ENCODE measurements around the gene PLIN1.

Gene PLIN1

DNA sequence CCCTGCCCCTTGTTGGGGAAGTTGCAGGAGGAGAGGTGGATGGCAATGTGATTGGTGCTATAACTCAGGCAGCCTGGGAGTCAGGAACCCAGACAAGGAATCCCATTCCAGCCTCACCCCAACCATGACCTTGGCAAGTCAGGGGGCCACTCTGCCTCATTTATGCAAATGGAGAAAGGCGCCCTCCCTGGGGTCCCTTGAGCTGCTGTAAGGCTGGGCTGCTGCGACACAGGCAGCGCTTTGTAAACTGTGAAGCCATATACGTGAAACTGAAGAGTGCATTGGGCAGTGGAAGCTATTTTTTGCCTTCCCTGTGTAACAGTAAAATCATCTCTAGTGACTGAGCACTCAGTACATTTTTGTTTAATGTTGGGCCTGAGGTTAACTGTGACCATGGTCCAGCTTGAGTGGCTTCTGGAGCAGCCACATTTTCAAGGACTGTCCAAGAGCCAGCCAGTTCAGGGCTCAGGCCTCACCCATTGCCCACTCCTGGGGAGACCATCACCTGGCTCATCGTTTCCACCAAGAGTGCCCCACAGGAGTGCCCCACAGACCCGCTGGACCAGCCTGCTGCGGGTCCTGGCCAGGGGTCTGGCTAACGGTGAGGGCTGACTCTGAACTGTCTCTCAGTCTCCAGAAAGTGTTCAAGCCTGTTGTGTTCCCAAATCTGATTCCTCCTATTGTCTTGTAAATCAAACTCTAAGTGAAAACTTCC is 51.8 kb downstream of the PLIN1 start:
- WGBS, 2 experiments (ENCODE audit: insufficient coverage in 2 of 2): 95 to 100% methylated on average over 6 of the region's 8 CpGs
- peaks cover 97% of the 10 kb centered on the region for H3K36me3 ChIP-seq (ENCODE audit: control insufficient read depth, insufficient read depth, low read length)
- no peaks in the 10 kb centered on the region for H3K9me3 ChIP-seq (ENCODE audit: control insufficient read depth, low read length)
- no peaks in the 10 kb centered on the region for H3K4me1 ChIP-seq (ENCODE audit: control insufficient read depth, insufficient read depth, low read length, poor library complexity, severe bottlenecking)
- no peak overlapping the region for H3K27ac ChIP-seq (ENCODE audit: low read depth, low read length, severe bottlenecking)
- no peak overlapping the region for H3K4me3 ChIP-seq (ENCODE audit: extremely low read depth, insufficient read depth, low read length, poor library complexity, severe bottlenecking)

DNA sequence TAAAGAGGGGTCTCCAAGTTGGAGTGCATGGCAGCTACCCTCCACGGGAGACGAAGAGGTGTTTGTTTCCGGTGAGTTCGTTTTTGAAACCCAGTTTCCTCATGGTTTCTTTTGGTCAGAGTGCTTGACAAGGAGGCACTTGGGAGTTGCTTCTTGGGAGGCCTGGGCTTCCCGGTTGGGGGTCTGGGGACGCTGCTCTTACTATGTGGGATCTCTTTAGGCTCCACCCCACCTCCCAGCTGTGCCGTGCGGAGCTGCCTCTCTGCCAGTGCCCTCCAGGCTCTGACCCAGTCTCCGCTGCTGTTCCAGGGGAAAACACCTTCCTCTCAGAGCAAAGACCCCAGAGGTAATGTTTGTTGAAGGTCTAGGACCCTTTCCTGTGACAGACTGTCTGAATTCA is 53.5 kb downstream of the PLIN1 start:
- Histone ChIP-seq H3K27ac (ENCODE audit: low read depth, low read length, severe bottlenecking) (no peak overlapping the region), H3K9me3 (ENCODE audit: control insufficient read depth, low read length) (no peaks in the 10 kb centered on the region), H3K36me3 (ENCODE audit: control insufficient read depth, insufficient read depth, low read length) (peaks cover 96% of the 10 kb centered on the region), H3K4me1 (ENCODE audit: control insufficient read depth, insufficient read depth, low read length, poor library complexity, severe bottlenecking) (no peaks in the 10 kb centered on the region), H3K4me3 (ENCODE audit: extremely low read depth, insufficient read depth, low read length, poor library complexity, severe bottlenecking) (no peak overlapping the region)
- 95 to 98% methylated on average over 6 to 7 of the region's 9 CpGs for WGBS, 2 experiments (ENCODE audit: insufficient coverage in 2 of 2)

DNA sequence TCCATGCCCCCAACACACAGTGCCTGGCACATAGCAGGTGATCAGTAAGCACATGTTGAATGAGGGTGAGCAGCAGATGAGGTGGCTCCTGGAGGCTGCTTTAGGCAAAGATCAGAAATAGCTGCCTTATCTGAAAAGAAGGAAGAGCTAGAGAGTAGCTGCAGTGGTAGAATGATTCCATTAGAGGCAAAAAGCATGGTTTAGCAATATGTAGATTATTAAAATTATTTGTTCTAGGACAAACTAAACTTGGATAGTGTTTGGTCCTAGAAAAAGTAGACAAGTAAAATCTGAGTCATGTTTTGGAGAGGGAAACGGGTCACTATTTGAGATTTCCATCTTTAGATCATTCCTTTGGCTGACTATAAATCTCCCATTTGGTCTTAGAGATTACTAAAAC is 56.0 kb downstream of the PLIN1 start:
- Histone ChIP-seq H3K27ac (ENCODE audit: low read depth, low read length, severe bottlenecking) (no peak overlapping the region), H3K36me3 (ENCODE audit: control insufficient read depth, insufficient read depth, low read length) (peaks cover 97% of the 10 kb centered on the region), H3K9me3 (ENCODE audit: control insufficient read depth, low read length) (no peaks in the 10 kb centered on the region), H3K4me3 (ENCODE audit: extremely low read depth, insufficient read depth, low read length, poor library complexity, severe bottlenecking) (no peak overlapping the region), H3K4me1 (ENCODE audit: control insufficient read depth, insufficient read depth, low read length, poor library complexity, severe bottlenecking) (no peaks in the 10 kb centered on the region)
- WGBS, 2 experiments (ENCODE audit: insufficient coverage in 2 of 2): 80% methylated on average over 1 of the region's 1 CpG; no CpG with 5 or more reads in 1 of the 2 experiments

DNA sequence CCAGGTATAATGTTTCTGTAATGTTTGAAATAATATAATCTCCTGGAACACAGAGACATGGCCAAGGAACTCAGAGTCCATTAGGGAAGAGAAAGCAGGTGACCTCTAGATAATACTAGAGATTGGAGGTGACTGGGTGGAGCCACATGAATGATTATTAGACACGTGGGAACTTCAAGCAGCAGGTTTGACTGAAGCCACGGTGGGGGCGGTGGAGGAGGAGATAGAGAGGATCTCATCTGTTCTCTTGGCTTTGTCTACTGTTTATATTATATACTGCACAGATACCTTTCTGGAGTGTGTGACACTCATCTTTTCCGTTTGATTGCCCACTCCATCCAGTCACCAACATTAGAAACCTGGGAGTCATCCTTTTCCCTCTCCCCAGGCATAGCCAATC is 57.6 kb downstream of the PLIN1 start:
- no peaks in the 10 kb centered on the region for H3K9me3 ChIP-seq (ENCODE audit: control insufficient read depth, low read length)
- H3K4me1 ChIP-seq (ENCODE audit: control insufficient read depth, insufficient read depth, low read length, poor library complexity, severe bottlenecking): no peaks in the 10 kb centered on the region
- H3K36me3 ChIP-seq (ENCODE audit: control insufficient read depth, insufficient read depth, low read length): peaks cover 96% of the 10 kb centered on the region
- H3K4me3 ChIP-seq (ENCODE audit: extremely low read depth, insufficient read depth, low read length, poor library complexity, severe bottlenecking): no peak overlapping the region
- WGBS, 2 experiments (ENCODE audit: insufficient coverage in 2 of 2): 100% methylated on average over 1 of the region's 4 CpGs
- no peak overlapping the region for H3K27ac ChIP-seq (ENCODE audit: low read depth, low read length, severe bottlenecking)

DNA sequence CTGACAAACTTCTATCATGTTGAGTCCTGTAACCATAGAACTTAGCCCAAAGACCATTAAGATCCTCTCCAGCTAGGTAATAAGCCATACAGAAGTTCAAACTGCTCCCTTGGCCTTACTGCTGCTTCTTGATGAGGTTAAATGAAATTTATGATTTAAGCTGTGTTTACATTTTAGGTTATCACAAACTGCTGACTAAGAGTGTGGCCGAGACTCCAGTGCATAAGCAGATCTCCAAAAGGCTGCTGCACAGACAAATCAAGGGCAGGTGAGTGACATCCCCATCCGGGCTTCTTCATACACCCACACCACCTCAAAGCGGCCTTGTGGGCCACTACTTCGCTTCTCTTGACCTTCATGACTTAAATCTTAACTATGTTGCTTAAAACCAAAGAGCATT is 62.9 kb downstream of the PLIN1 start:
- peaks cover 9% of the 10 kb centered on the region for H3K9me3 ChIP-seq (ENCODE audit: control insufficient read depth, low read length)
- 71 to 100% methylated on average over 1 to 3 of the region's 4 CpGs for WGBS, 2 experiments (ENCODE audit: insufficient coverage in 2 of 2)
- H3K4me3 ChIP-seq (ENCODE audit: extremely low read depth, insufficient read depth, low read length, poor library complexity, severe bottlenecking): no peak overlapping the region
- peaks cover 91% of the 10 kb centered on the region for H3K36me3 ChIP-seq (ENCODE audit: control insufficient read depth, insufficient read depth, low read length)
- H3K27ac ChIP-seq (ENCODE audit: low read depth, low read length, severe bottlenecking): no peak overlapping the region
- H3K4me1 ChIP-seq (ENCODE audit: control insufficient read depth, insufficient read depth, low read length, poor library complexity, severe bottlenecking): no peaks in the 10 kb centered on the region

DNA sequence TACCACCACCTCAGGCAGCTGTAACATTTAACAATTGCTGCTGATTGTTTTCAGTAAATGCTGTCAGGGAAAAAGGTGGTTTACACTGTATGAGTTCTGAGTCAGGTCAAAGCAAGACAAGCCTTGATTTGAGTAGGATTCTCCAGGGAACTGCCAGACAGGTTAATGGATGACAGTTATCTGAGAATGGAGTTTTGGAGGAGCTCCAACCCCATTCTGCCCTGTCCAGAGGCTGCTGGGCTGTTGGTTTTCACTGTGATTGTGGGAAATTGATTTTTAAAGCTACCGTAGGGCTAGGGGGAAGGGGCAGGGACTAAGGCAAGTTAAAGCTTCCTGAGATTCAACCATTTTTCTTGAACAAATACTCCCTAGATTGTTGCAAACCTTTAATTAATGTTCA is 64.0 kb downstream of the PLIN1 start:
- no CpG with 5 or more reads among the region's 1 CpG for WGBS, 2 experiments (ENCODE audit: insufficient coverage in 2 of 2)
- Histone ChIP-seq H3K4me3 (ENCODE audit: extremely low read depth, insufficient read depth, low read length, poor library complexity, severe bottlenecking) (no peak overlapping the region), H3K36me3 (ENCODE audit: control insufficient read depth, insufficient read depth, low read length) (peaks cover 88% of the 10 kb centered on the region), H3K27ac (ENCODE audit: low read depth, low read length, severe bottlenecking) (no peak overlapping the region), H3K9me3 (ENCODE audit: control insufficient read depth, low read length) (peaks cover 9% of the 10 kb centered on the region), H3K4me1 (ENCODE audit: control insufficient read depth, insufficient read depth, low read length, poor library complexity, severe bottlenecking) (no peaks in the 10 kb centered on the region)
